ENCODE results near the gene CIDEC.
"Not testable (repeated sequence)": the region's sequence is repeated elsewhere in the genome, so short reads cannot be mapped to it uniquely, and the experiment has no call there.

CIDEC gene

GRCh38 chr3:9901967-9902366 lies 21.9 kb upstream of the CIDEC start:
- no peak for DNase-seq (ENCODE audit: low read depth in 1 of 2, low spot score in 1 of 2)

DNA sequence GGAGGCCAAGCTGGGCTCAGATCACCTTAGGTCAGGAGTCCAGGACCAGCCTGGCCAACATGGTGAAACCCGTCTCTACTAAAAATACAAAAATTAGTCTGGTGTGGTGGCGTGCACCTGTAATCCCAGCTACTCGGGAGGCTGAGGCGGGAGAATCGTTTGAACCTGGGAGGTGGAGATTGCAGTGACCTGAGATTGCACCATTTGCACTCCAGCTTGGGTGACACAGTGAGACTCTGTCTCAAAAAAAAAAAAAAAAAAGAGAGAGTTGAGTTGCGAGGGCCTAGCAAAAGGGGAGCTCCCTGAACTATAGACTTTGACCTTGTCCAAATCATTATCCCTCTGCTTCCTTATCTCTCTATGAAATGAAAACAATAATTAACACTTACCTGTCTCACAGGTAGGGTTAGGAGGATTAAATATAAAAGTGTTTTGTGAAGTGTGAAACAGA lies 20.9 kb upstream of the CIDEC start:
- DNase-seq (ENCODE audit: low read depth in 1 of 2, low spot score in 1 of 2), result not testable (repeated sequence)

GRCh38 chr3:9899289-9899791 lies 19.3 kb upstream of the CIDEC start:
- no peak for DNase-seq (ENCODE audit: low read depth in 1 of 2, low spot score in 1 of 2)

DNA sequence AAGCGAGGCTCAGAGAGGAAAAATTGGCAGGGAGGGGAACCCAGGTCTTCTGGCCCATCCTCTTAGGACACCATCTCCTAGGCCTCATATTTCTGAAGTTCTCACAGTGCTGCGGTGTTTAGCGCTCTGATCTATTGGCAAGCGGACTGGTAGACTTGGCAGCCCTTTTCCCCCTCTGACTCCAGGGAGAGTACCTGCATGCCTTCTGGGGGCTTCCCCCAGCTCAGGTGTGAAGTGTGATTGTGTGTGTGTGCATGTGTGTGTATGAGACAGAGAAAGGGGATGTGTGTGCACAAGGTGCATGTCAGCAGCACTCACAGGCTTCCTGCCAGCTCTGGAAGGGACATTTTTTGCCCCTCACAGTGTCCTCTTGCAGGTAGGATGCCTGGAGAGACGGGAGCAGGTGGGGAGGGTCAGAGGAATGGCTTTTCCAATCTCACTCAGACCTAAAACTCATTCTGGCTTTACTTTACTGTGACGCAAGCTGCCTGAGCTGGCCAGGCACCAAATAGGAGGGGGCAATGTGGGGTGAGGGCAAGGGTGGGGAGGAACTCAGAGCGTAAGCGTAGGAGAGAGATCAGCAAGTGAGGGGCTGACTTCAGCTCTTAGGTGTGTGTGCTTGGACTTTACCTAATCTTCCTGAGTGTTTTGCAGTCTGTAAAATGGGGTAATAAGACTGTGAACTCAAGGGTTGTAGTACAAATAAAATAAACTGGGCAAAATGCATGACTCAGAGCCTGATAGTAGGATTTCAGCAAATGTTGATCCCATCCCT lies 18.6 kb upstream of the CIDEC start:
- DNase-seq (ENCODE audit: low read depth in 1 of 2, low spot score in 1 of 2), result no peak

DNA sequence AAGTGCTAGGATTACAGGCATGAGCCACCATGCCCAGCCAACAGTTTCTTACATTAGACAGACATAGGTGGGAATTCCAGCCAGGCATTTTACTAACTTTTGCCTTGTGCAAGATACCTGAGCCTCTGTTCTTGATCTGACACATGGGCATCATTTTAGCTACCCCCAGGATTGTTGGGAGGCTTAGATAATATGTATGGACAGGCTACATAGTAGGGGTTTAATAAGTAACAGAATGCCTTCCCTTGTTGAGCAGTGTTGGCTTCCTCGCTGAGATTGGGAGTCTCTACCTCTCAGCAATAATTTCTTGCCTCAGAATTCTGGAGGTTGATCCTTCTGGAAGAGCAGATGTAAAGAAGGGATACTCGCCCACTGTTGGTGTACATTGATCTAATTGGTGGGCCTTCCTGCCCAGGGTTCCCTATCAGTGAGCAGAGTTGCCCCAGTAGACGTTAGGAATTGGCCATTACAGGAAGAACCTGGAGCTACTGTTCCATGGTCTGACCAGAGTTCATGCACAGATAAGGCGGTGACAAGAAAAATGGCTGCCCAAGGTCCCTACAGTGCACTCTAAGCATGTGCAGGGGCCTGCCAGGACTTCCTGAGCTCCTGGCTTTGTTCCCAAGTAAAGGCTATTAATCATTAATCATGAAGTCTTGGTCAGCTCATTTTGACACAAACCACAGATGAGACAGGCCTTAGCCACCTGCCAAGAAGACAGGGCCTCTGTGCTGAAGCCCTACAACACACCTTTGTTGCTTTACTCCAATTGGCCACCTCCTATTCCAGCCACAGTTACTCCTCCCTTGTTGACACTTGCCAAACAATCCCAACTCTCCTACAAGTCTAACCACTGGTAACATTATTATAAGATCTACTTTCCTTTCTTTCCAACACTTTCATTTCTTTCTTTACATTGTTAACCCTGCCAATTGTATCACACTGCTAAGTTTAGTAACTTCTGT lies 17.6 kb upstream of the CIDEC start:
- no peak for DNase-seq (ENCODE audit: low read depth in 1 of 2, low spot score in 1 of 2)

- not testable (repeated sequence) for DNase-seq (ENCODE audit: low read depth in 1 of 2, low spot score in 1 of 2)
Observed at GRCh38 chr3:9896755-9897407, 16.8 kb upstream of the CIDEC start.

DNA sequence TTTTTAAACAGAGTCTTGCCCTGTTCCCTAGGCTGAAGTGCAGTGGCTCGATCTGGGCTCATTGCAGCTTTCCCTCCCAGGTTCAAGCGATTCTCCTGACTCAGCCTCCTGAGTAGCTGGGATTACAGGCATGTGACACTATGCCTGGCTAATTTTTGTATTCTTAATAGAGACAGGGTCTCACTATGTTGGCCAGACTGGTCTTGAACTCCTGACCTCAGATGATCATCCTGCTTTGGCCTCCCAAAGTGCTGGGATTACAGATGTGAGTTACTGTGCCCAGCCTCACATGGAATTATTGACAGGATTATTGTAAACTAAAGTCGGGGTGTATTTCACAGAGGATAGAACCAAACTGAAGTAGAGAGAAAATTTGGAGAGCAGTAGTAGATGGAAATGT lies 15.7 kb upstream of the CIDEC start:
- DNase-seq (ENCODE audit: low read depth in 1 of 2, low spot score in 1 of 2), result not testable (repeated sequence)

DNA sequence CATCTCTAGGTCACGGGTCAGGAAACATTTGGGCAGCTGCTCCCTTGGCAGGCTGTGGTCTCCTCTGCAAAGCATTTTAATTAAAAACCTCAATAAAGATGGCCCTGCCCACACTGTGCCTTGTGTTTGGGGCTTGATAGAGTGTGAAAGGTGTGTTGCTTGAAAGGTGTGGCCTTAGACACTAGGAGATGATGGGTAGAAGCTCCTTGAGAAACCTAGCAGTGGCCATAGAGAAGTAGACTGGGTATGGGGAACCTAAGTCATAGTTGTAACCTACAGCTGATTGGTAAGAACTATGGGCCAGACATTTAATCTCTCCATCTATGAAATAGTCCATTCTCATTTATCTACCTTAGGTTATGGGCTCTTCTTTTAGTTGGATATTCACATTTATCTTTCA lies 13.7 kb upstream of the CIDEC start:
- no peak for DNase-seq (ENCODE audit: low read depth in 1 of 2, low spot score in 1 of 2)

DNA sequence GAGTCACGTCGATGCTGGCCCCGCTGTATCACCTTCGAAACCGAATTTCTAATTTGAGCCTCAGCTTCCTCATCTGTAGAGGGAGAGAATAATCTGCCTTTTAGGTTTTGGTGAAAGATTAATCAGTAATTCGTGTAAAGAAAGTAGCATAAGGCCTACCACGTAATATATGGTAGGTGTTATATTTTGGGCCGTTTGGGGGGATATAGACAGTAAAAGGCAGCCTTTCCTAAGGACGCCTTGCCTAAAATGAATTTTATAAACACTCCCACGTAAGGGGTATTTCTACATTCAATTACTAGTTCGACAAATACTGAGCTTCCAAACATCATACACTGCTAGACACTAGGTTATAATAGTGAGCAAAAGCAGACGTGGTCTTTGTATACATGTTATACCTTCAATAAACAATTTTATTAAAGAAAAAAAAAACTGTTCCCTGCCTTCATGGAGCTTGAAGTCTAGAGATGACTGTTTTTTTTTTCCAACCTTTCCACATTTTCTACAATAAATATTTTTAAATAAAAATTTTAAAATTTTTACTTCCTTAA lies 11.1 kb upstream of the CIDEC start:
- no peak for DNase-seq (ENCODE audit: low read depth in 1 of 2, low spot score in 1 of 2)

GRCh38 chr3:9890249-9891071 lies 10.4 kb upstream of the CIDEC start, which contains the start of gene JAGN1:
Gene JAGN1, plus strand, starts transcription at chr3:9890610. Its CDS starts 113 bp downstream, at chr3:9890723.
- peak; percentile 81 to 87 for DNase-seq (ENCODE audit: low read depth in 1 of 2, low spot score in 1 of 2)

GRCh38 chr3:9889405-9889804 lies 9.4 kb upstream of the CIDEC start:
- no peak for DNase-seq (ENCODE audit: low read depth in 1 of 2, low spot score in 1 of 2)

DNA sequence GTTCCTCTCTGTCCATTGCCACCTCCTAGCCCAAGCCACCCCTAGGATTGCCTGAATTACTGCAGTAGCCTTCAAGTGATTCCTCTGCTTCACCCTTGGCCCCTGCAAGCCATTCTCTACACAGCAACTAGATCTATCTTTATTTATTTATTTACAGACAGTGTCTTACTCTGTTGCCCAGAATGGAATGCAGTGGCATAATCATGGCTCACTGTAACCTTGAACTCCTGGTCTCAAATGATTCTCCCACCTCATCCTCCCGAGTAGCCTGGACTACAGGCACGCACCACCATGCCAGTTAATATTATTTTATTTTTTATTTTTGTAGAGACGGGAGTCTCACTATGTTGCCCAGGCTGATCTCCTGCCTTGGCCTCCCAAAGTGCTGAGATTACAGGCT lies 8.5 kb upstream of the CIDEC start:
- no peak for DNase-seq (ENCODE audit: low read depth in 1 of 2, low spot score in 1 of 2)

DNA sequence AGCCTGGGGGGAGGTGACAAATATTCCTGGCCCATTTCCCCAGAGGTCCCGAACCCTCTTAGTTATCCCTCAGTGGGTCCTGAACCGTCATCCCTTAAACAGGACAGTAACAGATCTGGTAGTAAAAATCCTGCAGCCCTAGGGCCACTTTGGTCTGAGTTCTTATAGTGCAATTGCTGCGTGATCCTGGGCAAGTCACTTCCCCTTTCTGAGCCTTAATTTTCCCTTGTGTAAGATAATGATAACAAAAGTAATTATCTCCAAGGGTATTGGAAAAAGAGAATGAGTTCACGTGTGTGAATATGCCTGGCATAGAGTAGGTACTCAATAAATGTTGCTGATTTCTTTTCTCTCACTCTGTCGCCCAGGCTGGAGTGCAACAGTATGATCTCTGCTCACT lies 7.4 kb upstream of the CIDEC start:
- no peak for DNase-seq (ENCODE audit: low read depth in 1 of 2, low spot score in 1 of 2)

DNA sequence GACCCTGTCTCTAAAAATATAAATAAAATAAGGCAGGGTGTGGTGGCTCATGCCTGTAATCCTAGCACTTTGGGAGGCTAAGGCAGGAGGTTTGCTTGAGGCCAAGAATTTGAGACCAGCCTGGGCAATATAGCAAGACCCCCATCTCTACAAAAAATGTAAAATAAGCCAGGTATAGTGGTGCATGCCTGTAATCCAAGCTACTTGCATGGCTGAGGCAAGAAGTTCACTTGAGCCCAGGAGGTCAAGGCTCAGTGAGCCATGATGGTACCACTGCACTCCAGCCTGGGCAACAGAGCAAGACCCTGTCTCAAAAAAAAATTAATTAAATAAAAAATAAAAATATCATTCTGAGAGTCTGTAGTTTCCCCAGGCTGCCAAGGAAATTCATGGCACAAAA lies 6.3 kb upstream of the CIDEC start:
- DNase-seq (ENCODE audit: low read depth in 1 of 2, low spot score in 1 of 2), result no peak

- no peak for DNase-seq (ENCODE audit: low read depth in 1 of 2, low spot score in 1 of 2)
Observed at GRCh38 chr3:9884555-9885165, 4.6 kb upstream of the CIDEC start.

DNA sequence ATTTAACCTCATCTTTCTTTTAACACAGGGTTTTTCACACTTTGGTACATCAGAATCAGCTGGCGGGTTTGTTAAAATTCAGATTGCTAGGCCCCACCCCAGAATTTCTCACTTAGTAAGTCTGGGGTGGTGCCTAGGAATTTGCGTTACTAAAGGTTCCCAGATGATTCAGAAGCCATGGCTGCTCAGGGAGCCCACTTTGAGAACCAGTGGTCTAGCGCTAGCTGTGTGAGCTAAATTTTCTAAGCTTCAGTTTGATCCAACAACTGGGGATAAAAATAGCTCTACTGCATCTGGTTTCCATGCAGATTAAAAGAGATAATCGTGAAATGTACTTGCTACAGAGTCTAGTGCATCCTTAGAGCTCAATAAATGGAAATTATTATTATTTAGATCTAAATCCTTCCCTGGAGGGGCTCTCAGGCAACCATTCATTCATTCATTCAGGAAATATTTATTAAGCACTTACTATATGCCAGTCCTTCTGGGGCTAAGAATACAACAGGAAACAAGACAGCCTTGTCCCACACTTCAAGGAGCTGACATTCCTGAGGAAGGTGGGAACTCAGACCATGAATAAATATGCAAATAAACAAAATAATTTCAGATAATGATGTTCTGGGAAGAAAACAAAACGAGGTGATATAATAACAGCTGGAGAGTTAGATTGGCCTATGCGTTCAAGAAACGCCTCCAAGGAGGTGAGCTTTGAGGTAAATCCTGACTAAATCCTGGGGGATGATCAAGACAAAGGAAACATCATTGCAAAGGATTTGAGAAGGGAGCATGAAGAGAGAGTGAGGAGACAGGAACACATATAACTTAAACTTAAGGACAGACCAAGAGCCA lies 3.9 kb upstream of the CIDEC start:
- DNase-seq (ENCODE audit: low read depth in 1 of 2, low spot score in 1 of 2), result no peak

DNA sequence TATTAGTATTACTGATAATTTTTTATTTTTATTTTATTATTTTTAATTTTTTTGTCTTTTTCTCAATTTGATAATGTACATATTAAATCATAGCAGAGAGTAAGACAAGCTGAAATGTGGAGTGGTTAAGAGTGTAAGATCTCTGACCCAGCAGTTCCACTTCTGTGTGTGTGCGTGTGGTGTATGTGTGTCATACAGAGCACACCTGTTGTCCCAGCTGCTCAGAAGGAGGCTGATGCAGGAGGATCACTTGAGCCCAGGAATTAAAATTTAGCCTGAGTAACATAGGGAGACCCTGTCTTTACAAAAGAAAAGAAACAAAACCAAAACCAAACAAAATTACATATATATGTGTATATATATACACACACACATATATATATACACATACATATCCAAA lies 1.4 kb upstream of the CIDEC start:
- no peak for DNase-seq (ENCODE audit: low read depth in 1 of 2, low spot score in 1 of 2)

- DNase-seq (ENCODE audit: low read depth in 1 of 2, low spot score in 1 of 2), result no peak
Observed at GRCh38 chr3:9878700-9879099, 1.4 kb downstream of the CIDEC start.

- DNase-seq (ENCODE audit: low read depth in 1 of 2, low spot score in 1 of 2), result no peak
Observed at GRCh38 chr3:9876991-9877390, 3.1 kb downstream of the CIDEC start.
